Measurements from ENCODE around the gene CDCA7L. TPM values are rescaled to one million over a fixed set of nuclear protein-coding genes. Genes with fewer than 3 reads are reported as not detected.

The CDCA7L gene
- total RNA-seq, 1 donor from 2014 or later = 15.2 TPM

- no peak overlapping the region for H3K27ac ChIP-seq (ENCODE audit: low read depth, low read length)
- DNase-seq (ENCODE audit: low read depth) = peak; percentile 25
- H3K4me2 ChIP-seq (ENCODE audit: low read length) = no peak overlapping the region
- no peaks in the 10 kb centered on the region for H3K9me3 ChIP-seq (ENCODE audit: insufficient read depth, low read depth, low read length)
- Mint-ChIP-seq H3K9me3 (ENCODE audit: unreplicated experiment) (no peaks in the 10 kb centered on the region), H3K4me1 (ENCODE audit: low read depth, unreplicated experiment) (peaks cover 23% of the 10 kb centered on the region), H3K27ac (ENCODE audit: unreplicated experiment) (peak overlapping the region; percentile 81), H3K27me3 (ENCODE audit: low read depth, unreplicated experiment) (no peaks in the 10 kb centered on the region), H3K4me3 (ENCODE audit: unreplicated experiment) (no peak overlapping the region), H3K36me3 (ENCODE audit: low read depth, unreplicated experiment) (peaks cover 2% of the 10 kb centered on the region)
- no peaks in the 10 kb centered on the region for H4K20me1 ChIP-seq (ENCODE audit: insufficient read depth, low read length)
- no peak for TF ChIP-seq EZH2 (IDR thresholded peaks at IDR 0.05; ENCODE audit: insufficient read depth, low read length)
- TF ChIP-seq CTCF (IDR thresholded peaks at IDR 0.05; ENCODE audit: insufficient read depth, low read depth, low read length) = no peak
- H3K9ac ChIP-seq (ENCODE audit: low read length) = no peak overlapping the region
- H3K79me2 ChIP-seq (ENCODE audit: insufficient read depth, low read length) = no peaks in the 10 kb centered on the region
- H3K27me3 ChIP-seq (ENCODE audit: insufficient read depth, low read length) = no peaks in the 10 kb centered on the region
- no peak for FAIRE-seq
- H3K4me3 ChIP-seq (ENCODE audit: insufficient read depth, low read depth, low read length) = no peak overlapping the region
- H3K4me1 ChIP-seq (ENCODE audit: insufficient read depth, low read length) = no peaks in the 10 kb centered on the region
- no peaks in the 10 kb centered on the region for H3K36me3 ChIP-seq (ENCODE audit: insufficient read depth, low read length)
- H2AFZ ChIP-seq (ENCODE audit: low read depth, low read length) = no peak overlapping the region
These were observed 75.8 kb downstream of the CDCA7L start for GRCh38 chr7:21869785-21870402.

GRCh38 chr7:21868576-21868850 is 77.2 kb downstream of the CDCA7L start:
- H3K4me1 Mint-ChIP-seq (ENCODE audit: low read depth, unreplicated experiment) = peaks cover 23% of the 10 kb centered on the region
- no peaks in the 10 kb centered on the region for H3K4me1 ChIP-seq (ENCODE audit: insufficient read depth, low read length)
- peaks cover 2% of the 10 kb centered on the region for H3K36me3 Mint-ChIP-seq (ENCODE audit: low read depth, unreplicated experiment)
- H3K27me3 Mint-ChIP-seq (ENCODE audit: low read depth, unreplicated experiment) = no peaks in the 10 kb centered on the region
- DNase-seq (ENCODE audit: low read depth) (no peak), FAIRE-seq (no peak)
- H3K4me3 Mint-ChIP-seq (ENCODE audit: unreplicated experiment) = no peak overlapping the region
- no peak overlapping the region for H3K27ac Mint-ChIP-seq (ENCODE audit: unreplicated experiment)
- H4K20me1 ChIP-seq (ENCODE audit: insufficient read depth, low read length) = no peaks in the 10 kb centered on the region
- H3K9me3 Mint-ChIP-seq (ENCODE audit: unreplicated experiment) = no peaks in the 10 kb centered on the region
- H3K36me3 ChIP-seq (ENCODE audit: insufficient read depth, low read length) = no peaks in the 10 kb centered on the region
- no peaks in the 10 kb centered on the region for H3K9me3 ChIP-seq (ENCODE audit: insufficient read depth, low read depth, low read length)
- TF ChIP-seq CTCF (IDR thresholded peaks at IDR 0.05; ENCODE audit: insufficient read depth, low read depth, low read length) (no peak), EZH2 (IDR thresholded peaks at IDR 0.05; ENCODE audit: insufficient read depth, low read length) (no peak)
- no peak overlapping the region for H3K27ac ChIP-seq (ENCODE audit: low read depth, low read length)
- no peak overlapping the region for H3K4me2 ChIP-seq (ENCODE audit: low read length)
- no peak overlapping the region for H3K4me3 ChIP-seq (ENCODE audit: insufficient read depth, low read depth, low read length)
- no peaks in the 10 kb centered on the region for H3K27me3 ChIP-seq (ENCODE audit: insufficient read depth, low read length)
- no peaks in the 10 kb centered on the region for H3K79me2 ChIP-seq (ENCODE audit: insufficient read depth, low read length)
- H3K9ac ChIP-seq (ENCODE audit: low read length) = no peak overlapping the region
- no peak overlapping the region for H2AFZ ChIP-seq (ENCODE audit: low read depth, low read length)

GRCh38 chr7:21867816-21868575 is 77.7 kb downstream of the CDCA7L start:
- H3K4me2 ChIP-seq (ENCODE audit: low read length) = no peak overlapping the region

More at GRCh38 chr7:21867816-21868575, 77.7 kb downstream of the CDCA7L start:
- Mint-ChIP-seq H3K36me3 (ENCODE audit: low read depth, unreplicated experiment) (peaks cover 2% of the 10 kb centered on the region), H3K27me3 (ENCODE audit: low read depth, unreplicated experiment) (no peaks in the 10 kb centered on the region), H3K9me3 (ENCODE audit: unreplicated experiment) (no peaks in the 10 kb centered on the region), H3K27ac (ENCODE audit: unreplicated experiment) (no peak overlapping the region), H3K4me1 (ENCODE audit: low read depth, unreplicated experiment) (peaks cover 23% of the 10 kb centered on the region), H3K4me3 (ENCODE audit: unreplicated experiment) (no peak overlapping the region)
- H3K36me3 ChIP-seq (ENCODE audit: insufficient read depth, low read length) = no peaks in the 10 kb centered on the region
- H3K9me3 ChIP-seq (ENCODE audit: insufficient read depth, low read depth, low read length) = no peaks in the 10 kb centered on the region
- no peaks in the 10 kb centered on the region for H3K79me2 ChIP-seq (ENCODE audit: insufficient read depth, low read length)
- H3K4me3 ChIP-seq (ENCODE audit: insufficient read depth, low read depth, low read length) = no peak overlapping the region
- DNase-seq (ENCODE audit: low read depth) (no peak), FAIRE-seq (no peak)
- H2AFZ ChIP-seq (ENCODE audit: low read depth, low read length) = no peak overlapping the region
- H3K27ac ChIP-seq (ENCODE audit: low read depth, low read length) = no peak overlapping the region
- H3K27me3 ChIP-seq (ENCODE audit: insufficient read depth, low read length) = no peaks in the 10 kb centered on the region
- H4K20me1 ChIP-seq (ENCODE audit: insufficient read depth, low read length) = no peaks in the 10 kb centered on the region
- TF ChIP-seq CTCF (IDR thresholded peaks at IDR 0.05; ENCODE audit: insufficient read depth, low read depth, low read length) = no peak
- TF ChIP-seq EZH2 (IDR thresholded peaks at IDR 0.05; ENCODE audit: insufficient read depth, low read length) = no peak
- no peaks in the 10 kb centered on the region for H3K4me1 ChIP-seq (ENCODE audit: insufficient read depth, low read length)
- H3K9ac ChIP-seq (ENCODE audit: low read length) = no peak overlapping the region

Data from astrocyte (in vitro differentiated cells and primary cell).